ENCODE data around the gene OR9A2.

- no peak for TF ChIP-seq CTCF (conservative IDR thresholded peaks at IDR 0.05)
- TF ChIP-seq ZFX (IDR thresholded peaks at IDR 0.05): no peak
Measured at GRCh38 chr7:143027032-143027431, at the start of gene OR9A2.
